ENCODE measurements around the gene TENT4A.
"Not testable (repeated sequence)": the region's sequence is repeated elsewhere in the genome, so short reads cannot be mapped to it uniquely, and the experiment has no call there.

The TENT4A gene

DNA sequence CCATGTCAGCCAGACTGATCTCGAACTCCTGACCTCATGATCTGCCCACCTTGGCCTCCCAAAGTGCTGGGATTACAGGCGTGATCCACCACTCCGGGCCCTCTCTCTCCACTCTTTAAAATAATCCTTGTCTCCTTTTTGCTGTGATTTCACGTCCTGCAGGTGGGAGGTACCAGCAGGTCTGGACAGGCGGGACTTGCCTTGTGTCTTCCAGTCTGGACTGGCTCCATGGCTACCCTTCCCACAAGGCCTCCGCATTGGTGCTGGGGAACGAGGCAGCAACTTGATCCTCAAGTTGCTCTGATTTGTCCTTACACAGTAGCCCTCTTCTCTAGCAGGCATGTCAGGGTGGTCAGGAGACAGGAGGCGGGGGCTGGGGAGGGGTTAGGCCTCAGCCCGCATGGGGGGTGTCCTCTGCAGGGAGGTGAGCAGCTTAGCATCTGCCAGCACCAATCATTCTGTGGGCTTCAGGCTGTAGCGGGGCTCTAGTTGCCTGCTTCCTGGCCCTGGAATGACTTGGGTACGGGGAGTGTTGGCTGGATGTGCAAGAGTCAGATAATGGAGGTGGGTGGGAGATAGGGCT, 54.3 kb downstream of the TENT4A start:
- H3K27me3 Mint-ChIP-seq = no peaks in the 10 kb centered on the region
- H3K4me3 Mint-ChIP-seq = no peak overlapping the region
- peaks cover 3% of the 10 kb centered on the region for H3K4me1 Mint-ChIP-seq (ENCODE audit: low read depth)
- no peak overlapping the region for H3K27ac Mint-ChIP-seq
- H3K36me3 Mint-ChIP-seq = peaks cover 7% of the 10 kb centered on the region
- H3K9me3 Mint-ChIP-seq (ENCODE audit: low read depth) = no peaks in the 10 kb centered on the region

DNA sequence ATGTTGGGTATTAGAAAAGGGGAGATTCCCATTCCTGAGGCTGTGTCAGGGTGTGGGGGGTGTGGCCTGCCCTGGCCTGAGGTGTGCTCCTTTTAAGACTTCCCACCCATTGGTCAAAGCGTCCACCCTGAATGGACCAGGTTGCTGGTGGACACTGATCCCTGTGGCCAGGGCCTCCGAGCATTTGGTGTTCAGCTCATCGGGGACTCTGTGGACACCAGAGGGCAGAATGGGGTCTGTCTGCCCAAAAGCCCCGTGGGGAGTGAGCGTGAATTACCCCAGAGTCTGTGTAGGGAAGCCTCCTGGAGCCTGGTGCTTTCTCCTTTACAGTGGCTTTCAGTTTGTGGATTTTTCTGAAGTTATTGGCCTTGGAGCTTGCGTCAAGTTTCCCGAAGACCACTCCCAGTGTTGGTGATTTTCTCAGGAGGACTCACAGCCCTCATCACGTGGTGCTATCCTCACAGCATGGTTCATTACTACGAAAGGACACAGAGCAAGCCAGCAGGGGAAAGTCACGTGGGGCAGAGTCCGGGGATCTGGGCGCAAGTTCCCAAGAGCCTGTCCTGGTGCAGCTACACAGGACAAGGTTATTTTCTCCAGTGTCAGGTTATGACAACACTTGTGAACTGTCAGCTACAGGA, 55.5 kb downstream of the TENT4A start:
- no peaks in the 10 kb centered on the region for H3K9me3 Mint-ChIP-seq (ENCODE audit: low read depth)
- peaks cover 5% of the 10 kb centered on the region for H3K36me3 Mint-ChIP-seq
- no peaks in the 10 kb centered on the region for H3K27me3 Mint-ChIP-seq
- peaks cover 3% of the 10 kb centered on the region for H3K4me1 Mint-ChIP-seq (ENCODE audit: low read depth)
- no peak overlapping the region for H3K27ac Mint-ChIP-seq
- no peak overlapping the region for H3K4me3 Mint-ChIP-seq

DNA sequence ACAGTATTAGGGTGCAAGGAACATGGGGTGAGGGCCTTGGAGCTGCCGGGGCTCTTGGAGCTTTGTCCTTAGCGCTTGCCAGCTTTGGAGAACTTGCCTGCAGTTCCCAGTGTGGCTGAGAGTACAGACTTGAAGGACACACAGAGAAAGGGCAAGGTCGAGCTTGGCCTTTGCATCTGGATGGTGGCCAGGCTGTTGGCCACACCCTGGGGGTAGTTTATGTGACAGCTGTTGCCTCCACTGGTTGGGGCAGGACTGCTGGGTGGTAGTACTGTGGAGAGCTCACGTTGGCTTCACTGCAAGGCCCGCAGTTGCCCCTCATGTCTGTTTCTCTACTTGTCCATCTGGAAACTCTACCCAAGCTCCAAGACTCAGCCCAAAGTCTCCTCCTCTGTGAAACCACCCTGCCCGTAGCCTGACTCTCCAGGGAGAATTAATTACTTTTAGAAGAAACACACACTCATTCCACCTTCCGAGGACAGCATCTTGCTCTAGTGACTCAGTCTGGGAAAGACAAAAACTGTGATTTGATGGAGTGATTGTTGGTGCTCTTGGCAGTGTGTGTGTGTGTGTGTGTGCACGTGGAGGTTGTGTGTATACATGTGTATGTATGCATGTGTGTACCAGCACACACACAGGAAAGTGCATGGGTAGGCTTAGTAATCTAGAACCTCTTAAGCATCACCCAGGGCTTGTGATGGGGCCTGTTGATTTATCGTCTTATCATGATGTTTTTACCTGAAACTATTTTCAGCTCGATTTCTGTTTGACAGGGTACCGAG, 57.8 kb downstream of the TENT4A start:
- Mint-ChIP-seq H3K36me3 (no peaks in the 10 kb centered on the region), H3K27me3 (peaks cover 5% of the 10 kb centered on the region), H3K27ac (no peak overlapping the region), H3K4me3 (no peak overlapping the region), H3K4me1 (ENCODE audit: low read depth) (peaks cover 9% of the 10 kb centered on the region), H3K9me3 (ENCODE audit: low read depth) (no peaks in the 10 kb centered on the region)

DNA sequence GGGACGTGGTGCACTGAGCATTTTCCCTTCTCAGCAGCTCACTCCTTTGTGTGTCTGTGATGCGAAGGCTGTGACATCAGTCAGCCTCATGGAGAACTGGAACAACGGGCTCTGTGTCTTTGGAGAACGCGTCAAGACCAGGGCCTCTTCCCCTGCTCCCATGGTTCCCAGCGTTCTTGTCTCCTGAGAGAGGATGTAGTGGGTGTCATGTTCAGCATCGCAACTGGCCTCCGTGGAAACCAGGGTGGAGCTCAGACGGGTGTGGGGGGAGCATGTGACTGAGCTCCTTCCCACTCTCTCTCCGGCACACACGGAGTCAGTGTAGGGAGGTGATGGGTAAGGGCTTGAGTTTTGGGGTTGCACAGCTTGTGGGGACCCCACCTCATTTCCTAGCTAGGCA, 59.7 kb downstream of the TENT4A start:
- H3K27ac Mint-ChIP-seq = no peak overlapping the region
- peaks cover 7% of the 10 kb centered on the region for H3K4me1 Mint-ChIP-seq (ENCODE audit: low read depth)
- H3K4me3 Mint-ChIP-seq = no peak overlapping the region
- peaks cover 9% of the 10 kb centered on the region for H3K27me3 Mint-ChIP-seq
- no peaks in the 10 kb centered on the region for H3K9me3 Mint-ChIP-seq (ENCODE audit: low read depth)
- no peaks in the 10 kb centered on the region for H3K36me3 Mint-ChIP-seq

DNA sequence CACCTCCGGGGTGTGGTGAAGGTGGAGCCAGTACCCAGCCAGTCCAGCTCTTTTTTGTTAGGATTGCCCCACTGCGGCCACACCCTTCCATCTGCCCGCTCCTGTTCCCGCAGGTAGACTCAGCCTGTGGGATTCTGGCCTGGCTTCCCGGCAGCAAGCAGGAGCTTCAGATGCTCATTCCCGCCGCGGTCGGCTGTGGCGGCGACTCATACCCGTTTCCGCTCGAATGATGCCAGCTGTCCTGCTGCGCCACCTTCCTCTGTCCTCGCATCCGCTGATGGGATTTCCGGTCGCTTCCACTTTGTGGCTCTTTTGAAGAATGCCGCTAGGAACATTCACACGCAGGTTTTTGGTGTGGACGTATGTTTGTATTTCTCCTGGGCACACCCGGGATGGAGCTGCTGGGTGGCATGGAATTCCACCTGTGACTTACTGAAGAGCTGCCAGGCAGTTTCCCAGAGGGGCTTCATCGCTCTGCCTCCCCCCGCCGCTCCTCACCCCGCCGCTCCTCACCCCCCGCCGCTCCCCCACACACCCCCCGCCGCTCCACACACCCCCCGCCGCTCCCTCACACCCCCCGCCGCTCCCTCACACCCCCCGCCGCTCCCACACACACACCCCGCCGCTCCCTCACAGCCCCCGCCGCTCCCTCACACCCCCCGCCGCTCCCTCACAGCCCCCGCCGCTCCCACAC, 60.3 kb downstream of the TENT4A start:
- Mint-ChIP-seq H3K9me3 (ENCODE audit: low read depth) (no peaks in the 10 kb centered on the region), H3K27ac (no peak overlapping the region), H3K36me3 (no peaks in the 10 kb centered on the region), H3K27me3 (peaks cover 9% of the 10 kb centered on the region), H3K4me3 (no peak overlapping the region), H3K4me1 (ENCODE audit: low read depth) (peaks cover 7% of the 10 kb centered on the region)

DNA sequence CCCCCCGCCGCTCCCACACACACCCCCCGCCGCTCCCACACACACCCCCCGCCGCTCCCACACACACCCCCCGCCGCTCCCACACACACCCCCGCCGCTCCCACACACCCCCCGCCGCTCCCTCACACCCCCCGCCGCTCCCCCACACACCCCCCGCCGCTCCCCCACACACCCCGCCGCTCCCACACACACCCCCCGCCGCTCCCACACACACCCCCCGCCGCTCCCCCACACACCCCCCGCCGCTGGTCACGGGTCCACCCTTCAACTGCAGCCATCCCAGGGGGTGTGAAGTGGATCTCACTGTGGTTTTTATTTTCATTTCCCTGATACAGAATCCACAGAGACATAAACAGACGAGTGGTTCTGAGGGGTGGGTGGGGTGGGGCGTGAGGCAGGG, 61.0 kb downstream of the TENT4A start:
- not testable (repeated sequence) for H3K27ac Mint-ChIP-seq; H3K27me3 Mint-ChIP-seq; H3K36me3 Mint-ChIP-seq; H3K9me3 Mint-ChIP-seq (ENCODE audit: low read depth); H3K4me1 Mint-ChIP-seq (ENCODE audit: low read depth); H3K4me3 Mint-ChIP-seq

DNA sequence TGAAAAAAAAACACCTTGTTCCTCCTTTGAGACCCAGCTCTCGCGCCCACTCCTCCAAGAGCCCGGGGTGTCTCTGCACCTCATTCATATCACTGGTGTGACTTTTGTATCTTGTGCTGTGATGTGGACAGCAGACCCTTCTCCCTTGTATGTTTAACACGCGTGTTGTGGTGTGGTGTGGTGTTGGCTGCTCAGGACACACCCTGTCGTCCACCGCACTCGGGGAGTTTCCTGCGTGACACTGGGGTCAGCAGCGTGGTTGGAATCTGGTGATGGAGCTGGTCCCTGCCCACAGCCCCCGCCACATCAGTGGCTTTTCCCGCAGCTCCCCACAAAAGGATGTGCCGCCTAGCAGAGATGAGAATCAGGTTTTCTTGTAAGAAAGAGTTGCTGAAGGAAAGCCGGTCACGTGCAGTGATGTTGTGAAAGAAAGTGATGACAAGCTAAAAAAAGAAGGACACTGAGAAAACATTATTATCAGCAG, 61.5 kb downstream of the TENT4A start:
- Mint-ChIP-seq H3K27me3 (peaks cover 9% of the 10 kb centered on the region), H3K4me3 (no peak overlapping the region), H3K9me3 (ENCODE audit: low read depth) (no peaks in the 10 kb centered on the region), H3K27ac (no peak overlapping the region), H3K4me1 (ENCODE audit: low read depth) (peaks cover 7% of the 10 kb centered on the region), H3K36me3 (no peaks in the 10 kb centered on the region)

DNA sequence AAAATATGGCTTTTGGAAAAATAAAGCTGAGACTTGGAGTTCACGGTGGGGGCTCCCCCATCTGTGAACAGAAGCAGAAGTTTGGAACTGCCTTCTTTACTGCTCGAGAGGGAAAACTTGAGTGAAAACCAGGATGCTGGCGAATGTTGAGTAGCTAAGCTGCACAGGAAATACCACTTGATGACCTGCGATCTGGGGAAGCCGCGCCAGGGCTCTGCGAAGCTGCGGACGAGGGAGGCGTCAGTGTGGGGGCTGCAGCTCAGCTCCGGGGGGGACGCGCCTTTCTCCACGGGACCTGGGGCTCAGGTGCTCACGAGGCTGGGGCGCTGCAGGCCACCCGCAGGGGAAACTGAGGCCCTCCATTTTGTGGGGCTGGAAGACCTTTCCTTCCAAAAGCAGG, 62.3 kb downstream of the TENT4A start:
- H3K27me3 Mint-ChIP-seq = peaks cover 9% of the 10 kb centered on the region
- H3K4me3 Mint-ChIP-seq = no peak overlapping the region
- no peaks in the 10 kb centered on the region for H3K36me3 Mint-ChIP-seq
- no peaks in the 10 kb centered on the region for H3K9me3 Mint-ChIP-seq (ENCODE audit: low read depth)
- H3K27ac Mint-ChIP-seq = no peak overlapping the region
- H3K4me1 Mint-ChIP-seq (ENCODE audit: low read depth) = peaks cover 7% of the 10 kb centered on the region

DNA sequence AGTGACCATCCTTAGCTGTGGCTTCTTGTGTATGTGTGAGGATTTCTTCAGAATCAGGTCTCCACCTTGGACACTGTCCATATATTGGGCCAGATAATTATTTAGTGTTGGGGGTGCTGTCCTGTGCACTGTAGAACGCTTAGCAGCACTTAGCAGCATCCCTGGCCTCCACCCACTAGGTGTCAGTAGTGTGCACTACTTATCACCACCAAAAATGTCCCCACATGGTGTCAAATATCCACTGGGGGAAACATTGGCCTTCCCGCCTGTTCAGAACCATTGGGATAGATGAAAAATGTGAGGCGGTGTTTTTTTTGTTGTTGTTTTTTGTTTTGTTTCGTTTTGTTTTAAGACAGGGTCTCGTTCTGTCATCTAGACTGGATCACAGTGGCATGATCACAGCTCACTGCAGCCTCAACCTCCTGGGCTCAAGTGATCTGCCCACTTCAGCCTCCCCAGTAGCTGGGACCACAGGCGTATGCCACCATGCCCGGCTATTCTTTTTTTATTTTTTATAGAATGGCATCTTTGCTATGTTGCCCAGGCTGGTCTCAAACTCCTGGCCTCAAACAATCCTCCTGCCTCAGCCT, 67.7 kb downstream of the TENT4A start:
- Mint-ChIP-seq H3K27ac (no peak overlapping the region), H3K27me3 (peaks cover 7% of the 10 kb centered on the region), H3K4me1 (ENCODE audit: low read depth) (peaks cover 4% of the 10 kb centered on the region), H3K36me3 (no peaks in the 10 kb centered on the region), H3K9me3 (ENCODE audit: low read depth) (no peaks in the 10 kb centered on the region), H3K4me3 (no peak overlapping the region)

DNA sequence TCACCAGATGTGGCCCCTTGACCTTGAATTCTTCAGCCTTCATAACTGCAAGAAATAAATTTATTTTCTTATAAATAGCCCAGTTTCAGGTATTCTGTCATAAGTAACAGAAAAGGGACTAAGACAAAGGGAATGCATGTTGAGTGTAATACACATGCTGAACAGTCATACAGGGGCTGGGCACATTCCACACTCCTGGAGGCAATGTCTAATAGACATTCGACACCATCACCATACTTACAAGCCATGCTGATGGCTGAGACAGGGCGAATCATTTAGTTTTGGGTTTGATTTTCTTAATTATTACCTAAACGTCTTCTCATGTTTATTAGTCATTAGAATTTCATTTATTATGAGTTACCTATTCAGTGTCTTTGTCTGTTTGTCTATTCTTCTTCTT, 68.5 kb downstream of the TENT4A start:
- H3K9me3 Mint-ChIP-seq (ENCODE audit: low read depth) = no peaks in the 10 kb centered on the region
- no peak overlapping the region for H3K4me3 Mint-ChIP-seq
- H3K27ac Mint-ChIP-seq = no peak overlapping the region
- peaks cover 4% of the 10 kb centered on the region for H3K4me1 Mint-ChIP-seq (ENCODE audit: low read depth)
- peaks cover 5% of the 10 kb centered on the region for H3K27me3 Mint-ChIP-seq
- H3K36me3 Mint-ChIP-seq = no peaks in the 10 kb centered on the region

DNA sequence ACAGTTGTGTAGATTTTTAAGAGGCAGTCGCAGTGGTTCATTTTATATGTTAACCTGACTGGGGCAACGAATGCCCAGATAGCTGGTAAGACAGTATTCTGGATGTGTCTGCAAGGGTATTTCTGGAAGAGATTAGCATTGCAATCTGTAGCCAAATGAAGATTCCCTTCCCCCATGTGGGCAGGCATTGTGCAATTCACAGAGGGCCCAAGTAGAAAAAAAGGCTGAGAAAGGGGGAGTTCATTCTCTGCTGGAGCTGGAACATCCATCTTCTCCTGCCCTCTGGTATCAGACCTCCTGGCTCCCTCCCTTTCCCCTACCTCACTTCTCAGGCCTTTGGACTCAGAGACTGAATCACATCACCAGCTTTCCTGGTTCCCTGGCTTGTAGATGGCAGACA, 70.6 kb downstream of the TENT4A start:
- no peak overlapping the region for H3K27ac Mint-ChIP-seq
- H3K36me3 Mint-ChIP-seq = no peaks in the 10 kb centered on the region
- H3K9me3 Mint-ChIP-seq (ENCODE audit: low read depth) = no peaks in the 10 kb centered on the region
- H3K27me3 Mint-ChIP-seq = peaks cover 3% of the 10 kb centered on the region
- H3K4me3 Mint-ChIP-seq = no peak overlapping the region
- H3K4me1 Mint-ChIP-seq (ENCODE audit: low read depth) = peaks cover 4% of the 10 kb centered on the region

DNA sequence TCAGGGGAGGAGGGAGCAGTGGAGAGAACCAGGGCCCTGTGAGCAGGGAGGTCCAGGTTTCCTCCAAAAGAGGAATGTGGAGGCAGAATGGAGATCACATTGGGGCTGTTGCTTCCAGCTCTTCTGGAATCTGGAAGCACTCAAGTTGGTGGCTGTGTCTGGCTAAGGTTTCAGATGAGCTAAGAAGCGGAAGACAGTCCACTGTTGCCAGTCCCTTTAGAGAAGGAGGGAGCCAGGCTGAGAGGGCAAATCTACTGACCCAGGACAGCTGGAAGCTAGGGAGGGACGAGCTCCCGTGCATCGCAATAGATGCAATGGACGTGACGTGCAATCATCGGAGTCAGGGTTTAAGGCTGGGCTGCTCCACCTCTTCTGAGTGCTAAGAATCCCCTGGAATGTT, 71.2 kb downstream of the TENT4A start:
- Mint-ChIP-seq H3K36me3 (no peaks in the 10 kb centered on the region), H3K4me3 (no peak overlapping the region), H3K27ac (no peak overlapping the region), H3K4me1 (ENCODE audit: low read depth) (peaks cover 4% of the 10 kb centered on the region), H3K27me3 (peaks cover 3% of the 10 kb centered on the region), H3K9me3 (ENCODE audit: low read depth) (no peaks in the 10 kb centered on the region)

DNA sequence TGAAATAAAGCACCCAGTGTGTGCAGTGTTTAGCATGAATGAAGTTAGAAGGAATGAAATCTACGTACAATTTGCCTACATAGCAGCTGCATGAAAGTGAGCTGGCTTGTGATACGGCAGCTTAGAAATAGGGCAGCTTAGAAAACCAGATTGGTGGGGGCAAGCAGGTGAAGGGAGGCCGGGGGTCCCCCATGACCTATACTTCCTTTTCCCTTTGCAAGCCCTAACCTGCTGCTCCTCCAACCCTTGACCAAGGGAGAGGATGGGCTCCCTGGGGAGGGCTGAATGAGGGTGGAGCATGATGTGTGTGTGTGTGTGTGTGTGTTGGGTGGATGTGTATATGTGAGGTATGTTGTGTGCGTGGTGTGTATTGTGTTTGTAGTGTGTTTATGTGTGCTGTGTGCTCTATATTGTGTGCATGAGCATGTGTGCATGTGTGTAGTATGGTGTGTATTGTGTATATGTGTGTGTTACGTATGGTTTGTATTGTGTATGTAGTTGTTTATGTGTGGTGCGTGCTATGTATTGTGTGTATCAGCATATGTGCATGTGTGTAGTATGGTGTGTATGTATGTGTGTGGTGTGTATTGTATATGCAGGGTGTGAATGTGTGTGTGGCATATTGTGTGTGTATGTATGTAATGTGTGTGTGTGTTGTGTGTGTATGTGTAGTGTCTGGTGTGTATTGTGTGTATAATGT, 72.1 kb downstream of the TENT4A start:
- H3K4me3 Mint-ChIP-seq = no peak overlapping the region
- H3K36me3 Mint-ChIP-seq = no peaks in the 10 kb centered on the region
- no peaks in the 10 kb centered on the region for H3K9me3 Mint-ChIP-seq (ENCODE audit: low read depth)
- peaks cover 3% of the 10 kb centered on the region for H3K27me3 Mint-ChIP-seq
- no peak overlapping the region for H3K27ac Mint-ChIP-seq
- peaks cover 4% of the 10 kb centered on the region for H3K4me1 Mint-ChIP-seq (ENCODE audit: low read depth)

DNA sequence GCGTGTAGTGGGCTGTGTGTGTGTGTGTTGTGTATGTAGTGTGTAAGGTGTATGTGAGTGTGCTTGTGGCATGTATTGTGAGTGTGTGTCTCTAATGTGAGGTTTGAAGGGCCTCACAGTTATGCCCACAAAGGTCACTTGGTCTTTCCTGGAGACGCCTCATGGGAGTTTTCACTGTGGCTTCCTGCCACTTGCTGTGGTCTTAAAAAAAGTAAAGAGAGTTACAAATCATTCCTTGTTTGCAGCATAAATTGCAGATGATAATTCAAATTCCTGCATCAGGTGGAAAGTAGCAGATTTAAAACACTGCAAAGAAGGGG, 72.6 kb downstream of the TENT4A start:
- Mint-ChIP-seq H3K27ac (no peak overlapping the region), H3K27me3 (peaks cover 3% of the 10 kb centered on the region), H3K36me3 (no peaks in the 10 kb centered on the region), H3K9me3 (ENCODE audit: low read depth) (no peaks in the 10 kb centered on the region), H3K4me1 (ENCODE audit: low read depth) (peaks cover 4% of the 10 kb centered on the region), H3K4me3 (no peak overlapping the region)
